GM18867 (cell line): ENCODE measurements around the gene RTN4R.

Source experiments
- ATAC-seq: cut with Tn5 transposase; IDR thresholded peaks from one replicate; pipeline ENCODE4 v1.9.1; 2021; ENCODE audit warnings: mild to moderate bottlenecking, moderate library complexity; ENCODE audit not compliant: unreplicated experiment

The RTN4R gene

GRCh38 chr22:20231514-20232236, 36.4 kb downstream of the RTN4R start:
- no peak for ATAC-seq

- no peak for ATAC-seq
These were observed 37.2 kb downstream of the RTN4R start for GRCh38 chr22:20230777-20231420.

GRCh38 chr22:20229916-20230775, 38.0 kb downstream of the RTN4R start:
- no peak for ATAC-seq

GRCh38 chr22:20228939-20229272, 39.2 kb downstream of the RTN4R start:
- ATAC-seq = no peak

- ATAC-seq = no peak
These were observed 39.8 kb downstream of the RTN4R start for GRCh38 chr22:20228055-20228938.

- no peak for ATAC-seq
These were observed 40.8 kb downstream of the RTN4R start for GRCh38 chr22:20227363-20227762.

GRCh38 chr22:20226760-20227350, 41.3 kb downstream of the RTN4R start:
- no peak for ATAC-seq

- ATAC-seq = no peak
These were observed 41.9 kb downstream of the RTN4R start for GRCh38 chr22:20226077-20226716.

- no peak for ATAC-seq
These were observed 42.5 kb downstream of the RTN4R start for GRCh38 chr22:20225693-20225966.

- no peak for ATAC-seq
These were observed 43.0 kb downstream of the RTN4R start for GRCh38 chr22:20224917-20225692.

GRCh38 chr22:20224256-20224626, 43.9 kb downstream of the RTN4R start:
- no peak for ATAC-seq

- ATAC-seq = no peak
These were observed 44.5 kb downstream of the RTN4R start for GRCh38 chr22:20223421-20224255.

GRCh38 chr22:20222764-20223420, 45.2 kb downstream of the RTN4R start:
- no peak for ATAC-seq

- no peak for ATAC-seq
These were observed 46.4 kb downstream of the RTN4R start for GRCh38 chr22:20221421-20222340.

GRCh38 chr22:20220629-20221026, 47.5 kb downstream of the RTN4R start:
- no peak for ATAC-seq

GRCh38 chr22:20219667-20220628, 48.2 kb downstream of the RTN4R start:
- ATAC-seq = no peak
